GM12878 (cell line): ENCODE data around the gene GH1.

Source experiments
- CBX3 ChIP-seq: fragments of 200-600 bp; sonication (generic); IDR thresholded peaks from 2 replicates; pipeline ENCODE4 v1.6.1; 2016; ENCODE audit warnings: low read depth, borderline replicate concordance
- EP300 ChIP-seq, 2 experiments: fragments of 150-350 bp in 1 of 2; IDR thresholded peaks; 2 replicates each; pipeline ENCODE4 v1.6.1; 2011 to 2012; ENCODE audit warnings: low read depth in 2 of 2, low read length in 2 of 2, borderline replicate concordance in 1 of 2, improper control_type of control experiment in 1 of 2, inconsistent platforms in 1 of 2; ENCODE audit not compliant: control insufficient read depth in 1 of 2
- HCFC1 ChIP-seq: fragments of 150-350 bp; IDR thresholded peaks from 2 replicates; pipeline ENCODE4 v1.6.1; 2014; ENCODE audit warnings: low read length
- PAX8 ChIP-seq: fragments of 450-650 bp; IDR thresholded peaks from 2 replicates; pipeline ENCODE4 v1.6.1; 2017; ENCODE audit warnings: mild to moderate bottlenecking, moderate library complexity
- POLR2A ChIP-seq: IDR thresholded peaks from 2 replicates; pipeline ENCODE4 v1.6.1; 2011; ENCODE audit warnings: low read depth, mild to moderate bottlenecking, low read length
- RAD21 ChIP-seq: IDR thresholded peaks from 2 replicates; pipeline ENCODE4 v1.6.1; 2011; ENCODE audit warnings: mild to moderate bottlenecking, low read depth, low read length, moderate library complexity; ENCODE audit not compliant: insufficient read depth
- SIN3A ChIP-seq: IDR thresholded peaks from 2 replicates; pipeline ENCODE4 v1.6.1; 2012; ENCODE audit warnings: low read depth, low read length, improper control_type of control experiment
- SRF ChIP-seq, 2 experiments: IDR thresholded peaks; 2 replicates each; pipeline ENCODE4 v1.6.1; 2011; ENCODE audit warnings: low read depth in 2 of 2, low read length in 2 of 2, mild to moderate bottlenecking in 1 of 2, moderate library complexity in 1 of 2
- SUZ12 ChIP-seq: fragments of 200-600 bp; sonication (generic); IDR thresholded peaks from one replicate; pipeline ENCODE4 v1.6.1; 2018; ENCODE audit warnings: antibody characterized with exemption, mild to moderate bottlenecking; ENCODE audit not compliant: unreplicated experiment
- TF ChIP-seq, protein P1 (sequence below), 3 experiments: IDR thresholded peaks in 2 of 3; conservative IDR thresholded peaks in 1 of 3; 2 replicates each; pipeline ENCODE4 v1.5.1; 2011; ENCODE audit warnings: low read depth in 3 of 3, low read length in 3 of 3, mild to moderate bottlenecking in 3 of 3, control low read depth in 2 of 3, moderate library complexity in 2 of 3, inconsistent platforms in 1 of 3, mixed read lengths in 1 of 3; ENCODE audit not compliant: control insufficient read depth in 2 of 3, insufficient read depth in 1 of 3; ENCODE audit errors: extremely low read depth in 1 of 3
- TF ChIP-seq, protein P2 (sequence below): fragments of 450-650 bp; IDR thresholded peaks from 2 replicates; pipeline ENCODE4 v1.6.1; 2017; ENCODE audit warnings: mild to moderate bottlenecking
- TF ChIP-seq, protein P3 (sequence below): IDR thresholded peaks from 2 replicates; pipeline ENCODE4 v1.6.1; 2012; ENCODE audit warnings: mild to moderate bottlenecking, low read depth, low read length
- TF ChIP-seq, protein P4 (sequence below): IDR thresholded peaks from 2 replicates; pipeline ENCODE4 v1.6.1; 2012; ENCODE audit warnings: low read depth, low read length, improper control_type of control experiment

DNA sequence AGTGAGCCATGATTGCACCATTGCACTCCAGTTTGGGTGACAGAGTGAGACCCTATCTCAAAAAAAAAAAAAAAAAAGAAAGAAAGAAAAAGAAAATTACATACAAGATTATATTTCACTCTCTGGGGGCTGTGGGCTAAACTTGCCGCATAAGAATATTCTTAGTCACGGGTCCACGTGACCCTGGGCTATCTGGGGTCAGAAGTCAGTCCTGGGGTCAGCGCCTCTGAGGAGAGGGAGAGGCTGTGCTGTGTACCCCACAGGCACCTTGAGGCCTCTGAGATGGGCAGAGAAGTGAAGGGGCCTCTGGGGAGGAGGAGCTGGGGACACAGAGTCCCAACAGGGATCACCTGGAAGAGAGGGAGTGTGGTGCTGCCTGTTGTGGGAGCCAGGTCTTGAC, 19.3 kb upstream of the GH1 start:
- TF ChIP-seq RAD21 (no peak), EP300 (IDR thresholded peaks at IDR 0.05; ENCODE audit: borderline replicate concordance in 1 of 2, control insufficient read depth in 1 of 2, low read depth in 2 of 2, low read length in 2 of 2) (no peak), PAX8 (no peak), POLR2A (no peak), SIN3A (no peak), SUZ12 (no peak), HCFC1 (no peak), SRF (IDR thresholded peaks at IDR 0.05; ENCODE audit: low read depth in 2 of 2, low read length in 2 of 2) (no peak), CBX3 (no peak)
- TF ChIP-seq, protein P1, sequence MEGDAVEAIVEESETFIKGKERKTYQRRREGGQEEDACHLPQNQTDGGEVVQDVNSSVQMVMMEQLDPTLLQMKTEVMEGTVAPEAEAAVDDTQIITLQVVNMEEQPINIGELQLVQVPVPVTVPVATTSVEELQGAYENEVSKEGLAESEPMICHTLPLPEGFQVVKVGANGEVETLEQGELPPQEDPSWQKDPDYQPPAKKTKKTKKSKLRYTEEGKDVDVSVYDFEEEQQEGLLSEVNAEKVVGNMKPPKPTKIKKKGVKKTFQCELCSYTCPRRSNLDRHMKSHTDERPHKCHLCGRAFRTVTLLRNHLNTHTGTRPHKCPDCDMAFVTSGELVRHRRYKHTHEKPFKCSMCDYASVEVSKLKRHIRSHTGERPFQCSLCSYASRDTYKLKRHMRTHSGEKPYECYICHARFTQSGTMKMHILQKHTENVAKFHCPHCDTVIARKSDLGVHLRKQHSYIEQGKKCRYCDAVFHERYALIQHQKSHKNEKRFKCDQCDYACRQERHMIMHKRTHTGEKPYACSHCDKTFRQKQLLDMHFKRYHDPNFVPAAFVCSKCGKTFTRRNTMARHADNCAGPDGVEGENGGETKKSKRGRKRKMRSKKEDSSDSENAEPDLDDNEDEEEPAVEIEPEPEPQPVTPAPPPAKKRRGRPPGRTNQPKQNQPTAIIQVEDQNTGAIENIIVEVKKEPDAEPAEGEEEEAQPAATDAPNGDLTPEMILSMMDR (IDR thresholded peaks at IDR 0.05 in 2 of 3, conservative IDR thresholded peaks at IDR 0.05 in 1 of 3; ENCODE audit: control insufficient read depth in 2 of 3, extremely low read depth in 1 of 3, insufficient read depth in 1 of 3, low read depth in 3 of 3, low read length in 3 of 3): no peak
- TF ChIP-seq, protein P2, sequence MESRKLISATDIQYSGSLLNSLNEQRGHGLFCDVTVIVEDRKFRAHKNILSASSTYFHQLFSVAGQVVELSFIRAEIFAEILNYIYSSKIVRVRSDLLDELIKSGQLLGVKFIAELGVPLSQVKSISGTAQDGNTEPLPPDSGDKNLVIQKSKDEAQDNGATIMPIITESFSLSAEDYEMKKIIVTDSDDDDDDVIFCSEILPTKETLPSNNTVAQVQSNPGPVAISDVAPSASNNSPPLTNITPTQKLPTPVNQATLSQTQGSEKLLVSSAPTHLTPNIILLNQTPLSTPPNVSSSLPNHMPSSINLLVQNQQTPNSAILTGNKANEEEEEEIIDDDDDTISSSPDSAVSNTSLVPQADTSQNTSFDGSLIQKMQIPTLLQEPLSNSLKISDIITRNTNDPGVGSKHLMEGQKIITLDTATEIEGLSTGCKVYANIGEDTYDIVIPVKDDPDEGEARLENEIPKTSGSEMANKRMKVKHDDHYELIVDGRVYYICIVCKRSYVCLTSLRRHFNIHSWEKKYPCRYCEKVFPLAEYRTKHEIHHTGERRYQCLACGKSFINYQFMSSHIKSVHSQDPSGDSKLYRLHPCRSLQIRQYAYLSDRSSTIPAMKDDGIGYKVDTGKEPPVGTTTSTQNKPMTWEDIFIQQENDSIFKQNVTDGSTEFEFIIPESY: no peak
- TF ChIP-seq, protein P3, sequence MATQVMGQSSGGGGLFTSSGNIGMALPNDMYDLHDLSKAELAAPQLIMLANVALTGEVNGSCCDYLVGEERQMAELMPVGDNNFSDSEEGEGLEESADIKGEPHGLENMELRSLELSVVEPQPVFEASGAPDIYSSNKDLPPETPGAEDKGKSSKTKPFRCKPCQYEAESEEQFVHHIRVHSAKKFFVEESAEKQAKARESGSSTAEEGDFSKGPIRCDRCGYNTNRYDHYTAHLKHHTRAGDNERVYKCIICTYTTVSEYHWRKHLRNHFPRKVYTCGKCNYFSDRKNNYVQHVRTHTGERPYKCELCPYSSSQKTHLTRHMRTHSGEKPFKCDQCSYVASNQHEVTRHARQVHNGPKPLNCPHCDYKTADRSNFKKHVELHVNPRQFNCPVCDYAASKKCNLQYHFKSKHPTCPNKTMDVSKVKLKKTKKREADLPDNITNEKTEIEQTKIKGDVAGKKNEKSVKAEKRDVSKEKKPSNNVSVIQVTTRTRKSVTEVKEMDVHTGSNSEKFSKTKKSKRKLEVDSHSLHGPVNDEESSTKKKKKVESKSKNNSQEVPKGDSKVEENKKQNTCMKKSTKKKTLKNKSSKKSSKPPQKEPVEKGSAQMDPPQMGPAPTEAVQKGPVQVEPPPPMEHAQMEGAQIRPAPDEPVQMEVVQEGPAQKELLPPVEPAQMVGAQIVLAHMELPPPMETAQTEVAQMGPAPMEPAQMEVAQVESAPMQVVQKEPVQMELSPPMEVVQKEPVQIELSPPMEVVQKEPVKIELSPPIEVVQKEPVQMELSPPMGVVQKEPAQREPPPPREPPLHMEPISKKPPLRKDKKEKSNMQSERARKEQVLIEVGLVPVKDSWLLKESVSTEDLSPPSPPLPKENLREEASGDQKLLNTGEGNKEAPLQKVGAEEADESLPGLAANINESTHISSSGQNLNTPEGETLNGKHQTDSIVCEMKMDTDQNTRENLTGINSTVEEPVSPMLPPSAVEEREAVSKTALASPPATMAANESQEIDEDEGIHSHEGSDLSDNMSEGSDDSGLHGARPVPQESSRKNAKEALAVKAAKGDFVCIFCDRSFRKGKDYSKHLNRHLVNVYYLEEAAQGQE: no peak
- TF ChIP-seq, protein P4, sequence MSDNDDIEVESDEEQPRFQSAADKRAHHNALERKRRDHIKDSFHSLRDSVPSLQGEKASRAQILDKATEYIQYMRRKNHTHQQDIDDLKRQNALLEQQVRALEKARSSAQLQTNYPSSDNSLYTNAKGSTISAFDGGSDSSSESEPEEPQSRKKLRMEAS: no peak
